ENCODE results near the gene ACVR1.
A peak's percentile ranks its signal among the peaks of the same experiment; 100 is the strongest.

ACVR1 gene

DNA sequence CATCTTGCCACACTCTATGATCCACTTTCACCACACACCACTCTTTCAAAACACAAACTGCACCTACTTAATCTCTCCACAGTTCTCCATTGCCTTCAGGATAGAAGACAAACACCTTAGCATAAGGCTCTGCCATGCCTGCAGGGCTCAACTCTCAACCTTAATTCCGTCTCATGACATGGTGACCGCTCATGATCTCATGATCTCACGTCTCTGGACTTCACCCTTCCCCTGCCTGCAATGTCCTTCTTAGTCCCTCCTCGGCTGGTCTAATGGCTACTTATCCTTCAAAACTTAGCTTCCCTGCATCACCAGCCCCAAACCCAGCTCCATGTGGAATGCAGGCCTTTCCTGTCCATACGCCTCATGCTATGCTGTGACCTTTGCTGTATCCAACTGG is 85.3 kb downstream of the ACVR1 start:
- DNase-seq (ENCODE audit: low spot score), result no peak

GRCh38 chr2:157789933-157790511 is 86.1 kb downstream of the ACVR1 start:
- no peak for DNase-seq (ENCODE audit: low spot score)

DNA sequence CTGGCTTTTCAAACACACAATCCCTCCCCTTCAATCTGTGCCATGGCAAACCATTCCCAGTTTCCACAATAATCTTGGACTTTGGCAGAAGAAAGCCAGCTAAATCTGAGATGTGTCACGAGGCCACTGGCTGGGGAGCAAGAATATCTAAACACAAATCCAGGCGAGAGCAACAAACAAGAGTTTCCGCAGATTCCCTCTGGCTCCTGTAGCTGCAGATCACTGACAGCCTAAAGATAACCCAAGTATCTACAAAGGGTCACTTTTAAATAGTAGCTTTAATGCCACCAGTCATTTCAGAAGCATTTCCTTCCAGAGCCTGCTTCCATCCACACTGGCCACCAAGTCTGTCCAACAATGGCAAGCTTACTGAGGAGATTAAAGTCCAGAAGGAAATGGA is 86.9 kb downstream of the ACVR1 start:
- no peak for DNase-seq (ENCODE audit: low spot score)

DNA sequence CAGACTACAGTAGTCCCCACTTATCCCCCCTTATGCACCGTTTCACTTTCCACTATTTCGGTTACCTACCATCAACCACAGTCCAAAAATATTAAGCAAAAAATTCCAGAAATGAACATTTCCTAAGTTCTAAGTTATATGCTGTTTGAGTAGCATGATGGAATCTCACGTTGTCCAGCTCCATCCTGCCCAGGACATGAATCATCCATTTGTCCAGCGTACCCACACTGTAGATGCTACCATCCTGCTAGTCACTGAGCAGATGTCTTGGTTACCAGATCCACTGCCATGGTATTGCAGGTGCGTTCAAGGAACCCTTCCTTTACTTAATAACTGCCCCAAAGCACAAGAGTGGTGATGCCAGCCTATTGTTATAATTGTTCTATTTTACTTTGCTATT is 87.9 kb downstream of the ACVR1 start:
- no peak for DNase-seq (ENCODE audit: low spot score)

DNA sequence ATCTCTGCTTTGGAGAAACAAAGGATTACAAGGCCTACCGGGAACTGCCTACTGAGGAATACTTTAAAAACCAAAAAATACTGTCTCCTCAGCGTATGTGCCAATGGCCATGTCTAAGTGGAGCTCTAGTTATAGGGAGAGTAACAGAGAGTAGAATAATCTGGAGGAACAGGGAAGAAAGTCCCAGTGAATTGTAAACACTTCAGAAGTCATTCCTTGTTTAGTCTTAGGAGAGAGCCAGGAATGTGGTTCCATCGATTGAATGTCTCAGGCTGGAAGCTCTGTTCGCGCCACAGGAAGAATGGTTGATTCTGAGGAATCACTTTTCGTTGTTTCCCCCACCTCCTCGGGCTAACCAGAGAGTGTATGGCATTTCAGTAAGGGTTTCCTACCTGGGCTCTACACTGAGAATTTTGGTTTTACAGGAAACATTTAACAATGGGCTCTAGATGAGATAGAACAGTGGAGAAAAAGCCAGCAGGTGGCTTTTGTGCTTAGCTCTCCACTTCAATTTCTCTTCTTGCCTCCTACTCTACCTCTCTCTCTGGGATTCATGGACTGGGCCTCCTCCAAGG is 88.7 kb downstream of the ACVR1 start:
- DNase-seq (ENCODE audit: low spot score), result no peak

DNA sequence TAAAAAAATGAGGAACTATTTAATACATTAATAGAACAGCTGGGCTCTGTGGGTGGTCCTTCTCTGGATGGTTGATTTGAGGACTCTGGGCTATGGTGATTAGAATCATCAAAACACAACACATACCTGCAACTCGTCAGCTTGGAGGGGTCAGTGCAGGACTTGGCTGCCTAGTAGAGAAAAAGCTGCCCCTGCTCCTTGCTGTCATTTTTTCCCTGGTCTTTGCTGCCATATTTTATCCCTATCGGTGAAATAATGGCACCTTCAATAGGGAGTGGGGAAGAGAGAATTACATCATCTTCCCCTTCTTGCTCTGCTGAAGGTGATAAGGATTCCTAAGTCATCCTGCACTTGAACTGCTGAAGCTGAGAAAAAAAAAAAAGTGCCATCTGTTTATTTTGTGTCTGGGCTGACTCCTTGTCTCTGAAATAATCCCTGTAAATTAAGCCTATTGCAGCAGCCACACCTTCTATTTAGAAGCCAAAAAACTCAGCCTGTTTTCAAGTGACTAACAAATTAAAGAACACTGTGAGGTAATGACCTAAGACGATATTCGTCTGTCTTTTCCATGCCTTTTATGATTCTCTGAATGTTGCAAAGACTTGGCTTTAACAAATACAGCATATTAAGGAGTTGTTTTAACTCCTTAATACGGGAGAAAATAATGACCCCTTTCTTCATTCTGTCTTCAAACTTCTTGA is 89.3 kb downstream of the ACVR1 start:
- DNase-seq (ENCODE audit: low spot score), result no peak

- DNase-seq (ENCODE audit: low spot score), result no peak
Measured at GRCh38 chr2:157785866-157786662, 90.1 kb downstream of the ACVR1 start.

DNA sequence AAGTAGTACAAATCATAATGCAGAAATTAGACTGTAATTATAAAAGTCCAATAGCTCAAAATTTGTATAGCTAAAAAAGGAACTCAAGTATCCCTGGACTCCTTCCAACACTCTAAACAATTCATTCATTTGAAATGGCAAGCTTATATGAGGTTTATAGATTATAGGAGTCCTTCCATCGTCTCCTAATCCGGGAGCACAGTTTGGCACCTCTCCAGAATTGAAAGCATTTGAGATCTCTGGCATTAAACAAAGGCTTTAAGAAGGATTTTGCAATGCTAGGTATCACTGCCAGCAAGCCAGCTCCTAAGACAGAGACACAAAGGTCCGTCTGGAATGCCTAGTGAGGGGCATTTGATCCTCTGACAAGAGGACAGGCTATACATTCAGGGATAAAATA is 90.9 kb downstream of the ACVR1 start:
- no peak for DNase-seq (ENCODE audit: low spot score)

GRCh38 chr2:157784823-157785175 is 91.3 kb downstream of the ACVR1 start:
- no peak for DNase-seq (ENCODE audit: low spot score)

GRCh38 chr2:157784169-157784822 is 91.8 kb downstream of the ACVR1 start:
- DNase-seq (ENCODE audit: low spot score), result no peak

DNA sequence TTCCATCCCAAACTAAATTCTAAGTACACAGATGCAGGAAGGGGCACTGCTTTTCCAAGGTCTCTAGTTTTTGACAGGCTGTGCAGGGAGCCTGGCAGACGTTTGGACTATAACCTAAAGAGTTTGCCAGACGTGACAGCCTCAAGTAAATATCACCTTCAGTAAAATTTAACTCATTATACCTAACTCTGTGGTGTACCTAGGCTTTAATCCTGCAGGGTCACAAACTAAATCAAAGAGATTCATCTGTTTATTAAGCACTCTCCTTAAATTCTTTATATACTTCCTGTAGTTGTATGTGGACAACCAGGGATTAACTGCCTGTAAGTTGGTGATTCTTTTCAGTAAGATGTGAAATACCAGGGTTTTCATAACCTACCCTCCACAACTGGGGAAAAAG is 92.9 kb downstream of the ACVR1 start:
- no peak for DNase-seq (ENCODE audit: low spot score)

GRCh38 chr2:157782057-157782845 is 93.9 kb downstream of the ACVR1 start:
- no peak for DNase-seq (ENCODE audit: low spot score)

GRCh38 chr2:157780211-157780610 is 95.9 kb downstream of the ACVR1 start:
- DNase-seq (ENCODE audit: low spot score), result no peak

- no peak for DNase-seq (ENCODE audit: low spot score)
Measured at GRCh38 chr2:157779794-157780193, 96.3 kb downstream of the ACVR1 start.

GRCh38 chr2:157777427-157777826 is 98.7 kb downstream of the ACVR1 start:
- peak; percentile 50 for DNase-seq (ENCODE audit: low spot score)

GRCh38 chr2:157771234-157771633 is 104.9 kb downstream of the ACVR1 start:
- DNase-seq (ENCODE audit: low spot score), result no peak

DNA sequence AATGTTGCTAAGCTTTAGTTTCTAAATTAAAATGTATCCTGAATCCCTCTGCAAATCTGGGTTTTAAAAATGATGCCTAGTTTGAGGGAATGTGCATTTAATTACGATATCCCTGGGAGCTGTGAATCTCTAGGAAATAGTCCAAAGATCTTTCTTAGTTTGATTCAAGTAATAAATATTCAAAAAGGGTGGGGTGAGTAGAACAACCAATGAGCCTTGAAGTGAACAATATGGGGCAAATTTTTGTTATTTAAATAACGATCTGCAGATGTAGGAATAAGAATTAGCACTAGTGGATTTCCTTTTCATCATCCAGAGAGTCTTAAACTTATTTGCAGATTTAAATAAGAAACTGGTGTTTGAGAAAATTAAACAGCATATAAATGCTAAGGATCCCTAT is 106.3 kb downstream of the ACVR1 start:
- DNase-seq (ENCODE audit: low spot score), result no peak

- DNase-seq (ENCODE audit: low spot score), result no peak
Measured at GRCh38 chr2:157764386-157764785, 111.7 kb downstream of the ACVR1 start.

DNA sequence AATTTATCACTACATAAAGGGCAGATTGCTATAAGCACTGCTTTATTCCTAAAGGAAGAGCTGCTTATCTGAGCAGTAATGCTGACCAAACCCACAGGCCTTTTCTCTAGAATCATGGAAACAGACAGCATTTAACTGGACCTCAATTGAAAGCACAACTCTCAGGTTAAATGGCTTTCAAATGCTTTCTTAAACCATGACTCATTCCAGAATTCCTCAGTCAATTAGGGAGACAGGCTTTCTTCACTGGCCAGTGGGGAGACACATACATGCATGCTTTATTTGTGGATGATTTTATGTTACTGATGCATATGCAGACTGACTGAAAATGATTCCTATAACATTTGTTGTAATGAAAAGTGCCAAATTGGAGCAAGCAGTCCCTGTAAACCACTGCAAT is 114.6 kb downstream of the ACVR1 start:
- DNase-seq (ENCODE audit: low spot score), result no peak

DNA sequence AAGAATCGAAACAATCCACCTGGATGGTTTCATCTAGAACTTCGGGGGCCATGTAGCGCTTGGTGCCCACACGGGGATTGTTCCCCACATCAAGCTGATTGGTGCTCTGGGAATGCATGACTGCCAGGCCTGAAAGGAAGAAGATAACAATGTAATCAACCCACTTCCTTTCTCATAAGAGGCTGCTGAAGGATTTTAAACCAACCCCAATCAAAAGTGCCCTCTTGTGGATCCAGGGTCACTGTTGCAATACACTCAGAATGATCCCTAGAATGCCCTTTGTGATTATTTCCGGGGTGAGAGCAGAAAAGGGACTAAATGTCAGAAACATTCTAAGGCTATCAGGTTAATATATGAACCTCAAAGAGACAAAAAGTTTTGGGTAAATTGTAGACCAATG is 115.2 kb downstream of the ACVR1 start:
- no peak for DNase-seq (ENCODE audit: low spot score)

- DNase-seq (ENCODE audit: low spot score), result no peak
Measured at GRCh38 chr2:157759855-157760254, 116.3 kb downstream of the ACVR1 start.

- no peak for DNase-seq (ENCODE audit: low spot score)
Measured at GRCh38 chr2:157758586-157758985, 117.5 kb downstream of the ACVR1 start.

Measured in CD4-positive, alpha-beta T cell treated with Interleukin-2 at 100 ng/mL for 4 hours (primary cell).